Breast epithelium (tissue), 3 donors: ENCODE results near the gene TOB1.

Source experiments
- POLR2A ChIP-seq: fragments of 450-650 bp; IDR thresholded peaks from one replicate; pipeline ENCODE4 v1.6.1; 2016; ENCODE audit warnings: antibody characterized with exemption, mild to moderate bottlenecking, moderate library complexity
- POLR2AphosphoS5 ChIP-seq, 3 donors: sonication (generic); formaldehyde crosslinking; IDR thresholded peaks; one replicate each; pipeline ENCODE4 v1.6.1; 2017; ENCODE audit warnings: antibody characterized with exemption in 3 of 3
- TF ChIP-seq, protein P1 (sequence below), 3 donors: fragments of 450-650 bp; IDR thresholded peaks; one replicate each; pipeline ENCODE4 v1.5.1; 2016 to 2017; ENCODE audit warnings: antibody characterized with exemption in 3 of 3, mild to moderate bottlenecking in 3 of 3, moderate library complexity in 3 of 3

DNA sequence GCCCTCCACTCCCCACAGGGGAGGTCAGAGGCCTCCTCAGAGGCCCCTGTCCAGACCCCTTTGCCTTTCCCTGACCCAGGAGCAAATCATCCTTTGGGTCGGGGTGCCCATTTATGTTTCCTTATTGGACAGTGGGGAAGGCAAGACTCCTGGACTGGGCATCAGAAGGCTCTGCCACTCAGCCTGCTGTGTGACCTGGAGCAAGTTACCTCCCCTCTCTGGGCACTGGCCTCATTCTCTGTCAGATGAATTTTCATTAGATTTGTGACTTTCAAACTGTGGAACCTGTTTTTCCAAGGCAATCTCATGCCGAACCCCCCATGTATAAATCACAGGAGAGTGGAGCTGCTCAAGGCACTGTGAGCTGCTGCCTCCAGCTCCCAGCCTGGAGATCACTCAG is 47.0 kb upstream of the TOB1 start:
- TF ChIP-seq, protein P1, sequence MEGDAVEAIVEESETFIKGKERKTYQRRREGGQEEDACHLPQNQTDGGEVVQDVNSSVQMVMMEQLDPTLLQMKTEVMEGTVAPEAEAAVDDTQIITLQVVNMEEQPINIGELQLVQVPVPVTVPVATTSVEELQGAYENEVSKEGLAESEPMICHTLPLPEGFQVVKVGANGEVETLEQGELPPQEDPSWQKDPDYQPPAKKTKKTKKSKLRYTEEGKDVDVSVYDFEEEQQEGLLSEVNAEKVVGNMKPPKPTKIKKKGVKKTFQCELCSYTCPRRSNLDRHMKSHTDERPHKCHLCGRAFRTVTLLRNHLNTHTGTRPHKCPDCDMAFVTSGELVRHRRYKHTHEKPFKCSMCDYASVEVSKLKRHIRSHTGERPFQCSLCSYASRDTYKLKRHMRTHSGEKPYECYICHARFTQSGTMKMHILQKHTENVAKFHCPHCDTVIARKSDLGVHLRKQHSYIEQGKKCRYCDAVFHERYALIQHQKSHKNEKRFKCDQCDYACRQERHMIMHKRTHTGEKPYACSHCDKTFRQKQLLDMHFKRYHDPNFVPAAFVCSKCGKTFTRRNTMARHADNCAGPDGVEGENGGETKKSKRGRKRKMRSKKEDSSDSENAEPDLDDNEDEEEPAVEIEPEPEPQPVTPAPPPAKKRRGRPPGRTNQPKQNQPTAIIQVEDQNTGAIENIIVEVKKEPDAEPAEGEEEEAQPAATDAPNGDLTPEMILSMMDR (IDR thresholded peaks at IDR 0.05), result no peak
- TF ChIP-seq POLR2A (no peak), POLR2AphosphoS5 (IDR thresholded peaks at IDR 0.05) (no peak)
